GM21447 (cell line): ENCODE measurements around the gene MED13L.

ENCODE experiments used
- ATAC-seq: cut with Tn5 transposase; IDR thresholded peaks from one replicate; pipeline ENCODE4 v1.9.1; 2021; ENCODE audit not compliant: unreplicated experiment

The MED13L gene

DNA sequence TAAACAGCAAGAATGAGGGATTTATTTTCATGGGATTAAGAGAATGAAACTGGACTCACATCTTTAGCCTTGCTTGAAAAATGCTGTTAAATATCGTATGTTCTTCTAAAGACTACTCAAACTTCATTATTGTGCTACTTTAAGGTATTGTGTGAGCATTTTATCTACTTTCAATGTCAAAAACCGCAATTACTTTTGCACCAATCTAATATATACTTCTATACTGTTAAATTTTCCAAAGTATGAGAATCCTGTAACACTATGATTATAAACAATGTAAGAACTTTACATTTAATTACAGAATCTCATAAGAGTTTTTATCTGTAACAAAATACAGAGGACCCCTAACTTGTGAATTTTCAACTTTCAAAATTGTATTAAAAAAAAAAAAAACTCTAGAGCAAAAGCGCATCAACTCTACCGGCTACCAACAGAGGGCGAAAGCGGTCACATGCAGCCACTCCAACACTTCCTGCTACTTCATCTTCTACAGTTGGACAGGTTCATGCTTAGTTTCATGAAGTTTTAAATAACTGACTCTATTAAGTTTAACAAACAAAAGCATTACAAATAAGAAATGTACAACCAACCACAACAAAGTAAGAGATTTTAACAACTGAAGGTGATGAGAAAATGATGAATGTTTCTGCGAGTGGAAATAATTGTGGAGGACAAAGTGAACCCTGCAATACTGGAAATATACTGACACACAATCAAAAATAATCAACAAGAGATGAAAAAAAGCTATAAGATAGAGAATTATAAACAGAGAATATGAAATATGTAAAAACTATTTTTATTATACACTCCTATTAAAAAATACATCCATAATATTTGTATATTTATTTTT, 210.9 kb downstream of the MED13L start:
- ATAC-seq: no peak

DNA sequence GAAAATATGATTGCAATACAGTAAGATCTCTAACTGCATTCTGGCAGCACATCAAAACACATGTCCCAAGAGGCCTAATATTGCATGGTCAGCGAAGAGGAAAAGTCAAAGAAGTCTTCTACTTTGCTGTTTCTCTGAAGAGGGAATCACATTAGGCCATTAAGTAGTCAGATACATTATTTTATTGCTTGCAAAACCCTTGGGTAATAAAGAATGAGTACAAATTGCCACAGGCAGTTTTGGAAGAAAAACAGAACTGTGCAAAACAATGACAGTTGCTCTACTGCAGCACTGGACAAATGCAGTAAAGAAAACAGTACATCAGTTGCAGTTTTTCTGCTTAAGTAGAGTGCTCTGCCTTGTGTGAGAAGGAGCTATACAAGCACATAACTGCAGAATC, 211.9 kb downstream of the MED13L start:
- ATAC-seq: no peak

DNA sequence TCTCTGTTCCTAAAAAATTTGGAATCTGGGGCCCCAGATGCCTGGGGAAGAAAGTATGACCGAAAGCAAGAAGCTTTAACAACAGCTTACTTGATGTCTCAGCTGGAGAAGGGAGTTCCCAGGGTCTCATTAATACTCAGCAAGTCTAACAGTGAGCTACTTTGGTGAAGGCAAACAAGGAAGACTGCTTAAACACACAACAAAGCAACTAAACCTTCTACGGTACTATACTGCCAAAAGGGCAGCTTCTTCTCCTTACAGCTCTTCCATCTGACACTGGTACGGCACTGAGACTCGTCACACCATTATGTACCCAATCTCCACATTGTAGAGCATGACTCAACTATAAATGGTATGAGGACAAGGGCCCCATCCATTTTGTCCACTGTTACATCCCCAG, 213.0 kb downstream of the MED13L start:
- ATAC-seq: no peak

DNA sequence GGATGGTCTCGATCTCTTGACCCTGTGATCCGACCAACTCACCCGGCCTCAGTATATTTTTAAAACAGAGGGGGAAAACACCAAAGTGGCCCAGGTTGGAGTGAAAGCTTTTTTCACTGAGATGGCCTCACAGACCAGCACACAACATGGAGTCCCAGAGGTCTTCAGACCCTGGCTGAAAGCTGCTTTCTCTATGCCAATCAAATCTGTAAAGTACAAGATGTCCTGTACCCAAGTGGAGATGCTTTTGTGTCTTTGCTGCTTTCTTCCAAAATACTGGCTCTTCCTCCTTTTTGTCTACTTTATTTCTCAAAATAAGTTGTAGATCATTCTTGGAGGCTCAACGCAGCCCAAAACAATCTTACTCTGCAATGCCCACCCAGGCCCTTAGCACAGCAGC, 214.8 kb downstream of the MED13L start:
- ATAC-seq: no peak

DNA sequence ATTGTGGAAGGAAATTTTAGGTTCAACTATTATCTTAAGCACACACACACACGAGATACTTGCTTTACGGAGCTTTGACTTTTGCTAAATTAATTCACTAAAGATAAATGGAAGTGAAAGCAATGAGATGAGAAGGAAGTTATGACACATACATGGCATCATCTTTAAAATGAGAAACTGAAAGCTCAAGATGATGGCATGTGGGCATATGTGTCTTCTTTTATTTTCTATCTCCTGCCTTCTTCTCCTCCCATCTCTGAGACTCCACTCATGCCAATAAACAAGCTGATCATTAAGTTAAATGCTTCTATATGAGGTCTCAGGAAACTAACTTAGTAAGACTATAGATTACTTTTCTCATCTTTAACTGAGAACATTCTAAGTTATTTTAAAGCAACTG, 216.7 kb downstream of the MED13L start:
- no peak for ATAC-seq

DNA sequence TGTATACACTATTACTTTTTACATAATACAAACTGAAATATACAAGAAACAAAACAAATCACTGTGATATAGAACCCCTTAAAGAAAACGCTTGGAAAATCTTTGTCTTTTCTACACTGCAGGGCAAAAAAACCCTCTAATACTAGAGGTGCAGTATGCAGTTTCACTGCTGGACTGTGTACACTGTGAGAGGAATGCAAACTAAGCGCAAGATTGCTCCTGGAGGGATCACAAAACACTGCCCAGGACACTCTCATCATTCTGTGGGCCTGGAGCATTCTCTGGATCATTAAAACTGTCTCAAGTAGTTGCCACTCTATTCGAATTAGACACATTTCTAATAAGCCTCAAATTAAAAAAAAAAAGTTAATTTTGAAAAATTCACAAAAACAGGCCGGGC, 217.6 kb downstream of the MED13L start:
- ATAC-seq: no peak

DNA sequence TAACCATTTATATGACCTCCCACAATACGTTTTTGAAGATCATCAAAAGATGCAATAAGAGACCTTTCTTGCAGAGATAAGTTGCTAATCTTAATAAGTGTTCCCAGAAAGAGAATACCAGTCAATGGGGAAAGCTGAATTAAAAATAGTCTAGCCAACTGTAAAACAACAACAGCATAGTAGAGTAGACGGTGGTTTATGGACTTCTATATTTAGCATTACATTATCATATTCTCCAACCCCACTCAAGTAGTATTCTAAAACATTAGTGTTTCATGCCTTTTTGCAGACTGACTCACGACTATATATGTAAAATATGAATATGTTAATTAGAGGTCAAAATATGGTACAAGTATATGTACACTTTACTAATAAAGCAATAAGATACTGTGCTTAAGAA, 218.9 kb downstream of the MED13L start:
- no peak for ATAC-seq

DNA sequence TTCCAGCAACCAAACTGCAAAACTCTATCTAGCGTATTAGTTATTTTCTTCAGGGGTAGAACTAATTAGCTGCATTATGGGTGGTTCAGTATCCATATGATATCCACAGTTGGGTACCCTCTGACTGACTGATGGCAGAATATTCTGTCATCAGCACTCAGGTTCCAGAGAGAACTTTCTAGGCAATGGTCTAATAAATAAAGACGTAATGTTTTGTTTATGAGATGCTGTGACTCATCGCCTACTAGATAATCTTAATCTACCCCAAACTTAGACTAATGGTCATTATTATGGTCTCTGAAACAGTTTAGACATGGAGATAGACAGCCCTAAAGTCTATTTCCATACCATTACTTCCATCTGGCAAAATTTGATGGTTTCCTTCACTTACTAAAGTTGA, 220.1 kb downstream of the MED13L start:
- ATAC-seq: no peak

DNA sequence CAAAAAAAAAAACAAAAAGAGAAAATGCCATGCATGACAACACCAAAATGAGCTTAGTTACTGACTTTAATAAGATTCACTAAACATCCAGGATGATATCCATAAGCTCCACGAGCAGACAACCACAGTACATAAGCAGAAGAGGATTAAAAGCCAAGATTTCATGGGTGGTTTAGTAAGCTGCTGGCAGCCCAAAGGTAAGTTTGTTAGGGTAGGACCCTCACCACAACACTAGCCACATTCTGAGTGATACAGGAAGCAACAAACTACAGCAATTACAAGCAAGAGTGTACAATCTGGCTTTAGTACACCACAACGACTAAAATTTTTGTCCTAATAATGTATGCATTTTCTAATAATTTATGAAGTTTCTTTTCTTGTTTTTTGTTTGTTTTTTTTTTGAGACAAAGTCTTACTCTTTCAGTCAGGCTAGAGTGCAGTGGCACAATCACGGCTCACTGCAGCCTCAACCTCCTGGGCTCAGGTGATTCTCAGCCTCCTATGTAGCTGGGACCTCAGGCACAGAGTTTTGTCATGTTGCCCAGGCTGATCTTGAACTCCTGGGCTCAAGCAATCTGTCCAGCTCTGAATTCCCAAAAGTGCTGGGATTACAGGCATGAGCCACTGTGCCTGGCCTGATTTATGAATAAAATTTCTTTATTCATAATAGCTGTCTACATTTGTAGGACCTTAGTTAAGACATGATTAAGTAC, 221.4 kb downstream of the MED13L start:
- ATAC-seq: no peak

DNA sequence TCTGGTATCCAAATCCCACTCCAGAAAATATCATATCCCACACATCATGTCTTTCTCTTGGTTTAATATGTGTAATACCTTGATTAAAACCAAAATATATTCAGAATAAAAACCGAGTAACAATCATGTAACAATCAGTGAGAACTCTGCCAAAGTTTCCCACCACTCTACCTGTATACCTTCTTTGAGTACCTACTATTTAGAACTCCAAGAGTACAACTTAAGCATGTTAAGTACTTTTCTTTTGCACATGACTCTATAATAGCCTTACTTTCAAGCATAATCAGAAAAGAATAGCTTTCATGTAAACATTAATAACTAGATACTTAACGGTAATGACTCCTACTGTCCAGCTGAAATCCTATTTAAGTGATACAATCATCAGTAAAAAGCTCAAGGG, 223.2 kb downstream of the MED13L start:
- ATAC-seq: no peak

DNA sequence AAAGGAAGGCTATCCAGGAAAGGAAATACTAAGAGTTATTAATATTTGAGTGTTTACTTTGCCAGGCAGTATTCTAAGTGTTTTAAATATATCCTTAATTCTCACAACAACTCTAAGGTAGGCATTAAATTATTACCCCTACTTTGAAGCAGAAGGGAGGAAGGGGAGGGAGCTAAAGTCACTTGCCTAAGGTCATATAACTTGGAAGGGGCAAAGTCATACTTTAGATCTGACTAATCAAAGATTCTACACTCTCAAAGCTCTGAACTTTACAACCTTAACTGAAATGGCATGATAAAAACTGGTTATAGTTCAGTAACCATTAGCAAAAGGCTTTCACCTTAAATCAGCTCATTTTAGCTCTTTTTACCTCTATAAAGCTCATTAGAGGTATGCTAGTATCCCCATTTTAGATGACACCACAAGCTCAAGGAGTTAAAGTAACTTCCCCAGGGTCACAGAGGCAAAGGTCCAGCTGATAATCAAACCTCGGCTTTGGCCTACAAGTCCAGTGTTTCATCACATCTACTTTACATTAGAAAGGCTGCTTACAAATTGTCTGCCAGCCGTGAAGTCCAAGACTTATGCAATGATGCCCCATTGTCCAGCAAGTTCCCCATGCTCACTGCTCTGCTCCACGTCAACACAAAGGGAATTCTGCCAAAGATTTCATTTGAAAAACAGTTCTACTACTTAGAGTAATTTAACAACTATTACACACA, 223.9 kb downstream of the MED13L start:
- ATAC-seq: no peak

DNA sequence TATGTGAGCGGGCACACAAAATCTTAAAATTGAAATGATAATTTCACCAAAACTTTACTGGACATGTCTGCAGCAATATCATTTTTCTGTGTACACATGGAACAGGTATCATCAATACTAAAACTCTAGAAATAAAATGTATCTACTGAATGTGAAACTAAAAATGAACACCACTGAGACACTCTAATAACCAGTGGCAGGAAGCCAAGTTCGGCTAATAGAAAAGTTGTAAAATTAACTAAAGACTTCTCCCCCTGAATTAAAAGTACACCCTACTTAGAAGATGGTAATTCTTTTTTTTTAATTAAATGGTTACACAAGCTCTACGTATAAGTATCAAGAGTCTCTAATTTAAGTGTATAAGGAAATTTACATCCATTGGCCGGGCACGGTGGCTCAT, 227.2 kb downstream of the MED13L start:
- no peak for ATAC-seq

DNA sequence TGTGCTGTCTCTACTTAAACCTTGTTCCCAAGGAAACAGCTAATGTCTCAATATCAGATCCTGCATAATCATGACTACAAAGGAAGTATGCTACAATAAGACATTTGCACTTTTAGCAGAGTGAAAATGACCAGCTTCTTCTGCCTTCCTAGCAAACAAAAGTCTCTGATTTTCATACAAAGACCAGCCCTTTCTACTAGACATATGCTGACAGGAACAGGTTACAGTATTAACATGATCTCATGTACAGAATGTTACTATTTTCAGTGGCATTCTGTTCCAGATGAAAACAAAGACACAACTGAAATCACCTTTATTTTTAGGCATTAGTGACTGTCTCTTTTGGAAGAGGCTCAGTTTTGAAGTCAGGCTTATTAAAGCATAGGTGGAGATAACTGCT, 228.6 kb downstream of the MED13L start:
- no peak for ATAC-seq

DNA sequence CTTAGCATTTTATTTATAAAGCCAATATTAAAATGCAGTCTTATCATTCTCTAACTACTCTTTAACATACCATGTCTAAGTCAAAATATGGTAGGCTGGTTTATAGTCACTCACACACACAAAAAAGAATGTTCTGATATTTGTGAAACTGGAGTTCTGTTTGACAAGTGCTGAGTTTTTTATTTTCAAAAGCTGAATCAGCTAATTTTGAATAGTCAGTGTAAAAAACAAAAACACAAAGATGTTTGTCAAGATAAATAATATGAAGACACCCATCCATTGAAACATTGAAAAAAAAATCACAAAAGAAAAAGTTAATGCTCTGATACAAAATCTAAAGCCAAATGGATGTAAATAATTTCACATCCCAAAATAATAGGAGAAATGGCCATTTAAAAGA, 231.5 kb downstream of the MED13L start:
- ATAC-seq: no peak

DNA sequence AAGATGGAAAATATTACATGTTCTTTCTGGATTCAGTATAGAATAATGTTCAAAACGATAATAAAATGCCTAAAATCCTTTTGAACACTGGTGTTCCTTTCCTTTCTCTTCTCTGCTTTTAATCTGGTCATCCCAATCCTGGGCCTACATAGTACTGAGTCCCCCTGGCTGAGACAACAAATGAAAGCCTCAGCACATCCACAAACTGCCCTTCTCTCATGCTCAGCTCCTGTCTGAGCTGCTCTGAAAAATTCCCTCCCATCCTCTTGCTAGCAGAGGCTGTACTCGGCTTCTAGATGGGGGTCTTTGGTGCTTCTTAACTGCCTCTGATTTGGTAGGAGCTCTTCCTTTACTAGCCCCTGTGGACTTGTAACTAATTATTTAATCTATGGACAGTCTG, 232.3 kb downstream of the MED13L start:
- no peak for ATAC-seq

DNA sequence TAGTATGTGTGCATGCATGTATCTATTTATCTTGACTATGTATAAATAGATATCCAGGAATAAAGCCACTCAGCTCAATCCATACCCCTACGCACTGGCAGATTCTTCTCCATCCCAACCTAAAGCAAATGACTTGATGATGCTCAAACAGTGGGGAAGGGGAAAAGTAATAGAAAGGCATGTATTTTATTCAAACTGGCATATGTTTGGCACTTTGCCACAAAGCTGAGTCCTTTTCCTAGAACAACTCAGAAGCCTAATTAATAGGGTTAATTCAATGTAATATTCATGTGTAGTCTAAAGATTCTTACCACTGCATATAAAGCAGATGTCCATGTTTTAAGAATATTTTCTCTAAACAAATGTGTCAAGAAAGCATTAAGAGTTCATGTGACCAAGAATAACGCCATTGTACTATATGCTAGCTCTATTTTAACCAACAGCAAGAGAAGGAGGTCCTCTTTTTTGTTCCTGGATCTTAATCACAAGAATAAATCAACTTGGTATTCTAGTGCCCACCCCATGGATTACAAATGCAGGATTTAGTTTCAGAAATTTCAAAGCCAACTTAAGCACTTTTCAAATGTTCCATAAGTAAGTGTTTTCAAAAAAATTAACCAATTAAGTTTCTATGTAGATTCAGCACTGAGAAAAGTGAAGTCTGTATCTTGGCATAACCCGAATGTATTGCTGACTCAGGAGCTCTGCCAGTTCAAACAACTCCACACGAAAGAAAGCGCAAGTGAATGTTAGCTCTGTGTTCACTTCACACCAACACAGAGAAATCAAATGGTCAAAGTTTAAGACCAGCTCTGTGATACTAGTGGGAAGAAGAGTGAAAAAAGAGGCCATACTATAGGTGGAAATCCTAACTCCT, 233.6 kb downstream of the MED13L start:
- ATAC-seq: no peak

DNA sequence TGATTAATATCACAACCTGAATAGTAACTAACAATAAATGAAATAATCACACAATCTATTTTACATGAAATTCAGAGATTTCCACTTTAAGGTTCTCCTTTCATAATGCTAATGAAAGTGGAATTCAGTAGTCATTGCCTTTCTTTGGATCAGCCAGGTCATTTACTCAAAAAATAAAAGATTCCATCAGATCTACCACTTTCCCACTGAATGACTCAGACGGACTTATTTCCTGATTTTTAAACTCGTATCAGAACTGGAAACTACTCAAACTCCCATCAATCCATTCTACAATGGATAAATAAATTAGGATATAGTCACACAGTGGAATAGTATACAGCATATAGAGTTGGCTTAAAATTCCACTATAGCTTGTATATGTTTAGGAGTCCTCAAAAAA, 237.1 kb downstream of the MED13L start:
- ATAC-seq: no peak

DNA sequence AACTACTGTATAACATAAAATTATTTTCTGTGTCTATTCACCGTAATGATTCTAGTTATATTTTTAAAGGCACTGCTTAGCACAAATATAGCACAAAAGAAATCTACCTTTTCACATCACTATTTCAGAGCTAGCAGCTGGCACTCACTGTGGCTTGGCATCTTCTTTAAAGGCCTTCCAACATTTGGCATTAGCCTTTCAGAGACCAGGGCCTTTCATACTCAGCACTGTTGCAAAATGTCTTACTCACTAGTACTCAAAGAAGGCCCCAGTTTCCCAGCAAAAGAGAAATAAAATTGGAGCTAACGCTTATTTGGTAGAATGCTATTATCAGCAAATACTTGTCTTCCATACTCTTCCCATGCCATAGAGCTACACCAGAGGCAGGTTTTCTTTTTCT, 238.4 kb downstream of the MED13L start:
- ATAC-seq: no peak

DNA sequence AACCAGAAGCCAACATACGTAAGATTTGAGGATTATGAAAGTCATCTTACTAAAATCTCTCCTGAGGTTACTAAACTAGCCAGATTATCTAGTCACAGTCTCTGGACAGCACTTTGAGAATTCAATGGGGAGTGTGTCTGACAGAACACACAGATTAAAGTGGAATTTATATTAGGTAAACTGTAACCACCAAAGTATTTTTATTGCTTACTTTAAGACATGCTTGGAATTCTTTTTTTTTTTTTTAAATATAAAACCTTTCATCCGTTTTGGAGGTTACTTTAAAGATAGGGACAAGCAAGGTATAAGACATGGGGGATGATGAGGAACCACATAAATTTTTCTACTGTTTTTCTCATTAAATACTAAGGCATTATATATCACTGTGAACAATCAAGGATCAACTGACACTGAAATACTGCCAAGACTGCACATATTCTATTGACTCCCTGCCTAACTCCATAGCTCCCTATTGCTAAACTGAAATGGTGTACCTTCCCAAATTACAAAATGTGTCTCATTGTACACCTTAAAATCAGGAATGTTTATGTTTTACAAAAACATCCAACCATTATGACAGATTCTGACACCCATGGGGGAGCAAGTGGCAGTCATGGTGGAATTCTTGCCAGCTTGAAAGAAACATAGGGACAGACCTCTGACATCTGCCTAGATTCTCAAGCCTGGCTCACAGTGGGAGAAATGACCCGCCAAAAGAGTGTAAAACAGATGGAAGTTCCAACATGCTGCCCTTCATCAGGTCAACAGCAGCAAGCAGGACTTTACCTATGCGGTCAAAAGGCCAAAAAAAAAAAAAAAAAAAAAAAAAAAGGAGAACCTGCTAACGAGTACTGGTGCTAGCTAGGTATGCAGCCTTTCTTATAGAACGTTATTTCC, 239.3 kb downstream of the MED13L start:
- ATAC-seq: no peak

DNA sequence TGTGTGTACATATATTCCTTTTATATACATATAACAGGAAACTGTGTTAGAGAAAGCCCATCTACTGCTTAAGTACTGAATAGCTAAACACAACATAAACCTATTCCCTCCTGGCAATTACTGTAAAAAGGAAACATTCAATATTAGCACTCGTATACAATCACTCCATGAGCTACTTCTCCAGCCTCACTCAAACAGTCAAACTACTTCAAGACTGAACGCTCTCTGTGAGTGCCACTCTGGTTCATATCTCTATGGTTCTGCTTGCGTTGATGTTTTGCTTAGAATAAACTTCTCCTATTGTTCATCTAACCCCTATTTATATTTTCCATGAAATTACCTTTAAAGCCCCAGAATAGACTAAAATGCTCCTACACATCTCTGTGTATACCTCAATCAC, 243.7 kb downstream of the MED13L start:
- ATAC-seq: no peak
